ACC112 (cell line): ENCODE results near the gene MCTS1.
"Not testable (repeated sequence)": the region's sequence is repeated elsewhere in the genome, so short reads cannot be mapped to it uniquely, and the experiment has no call there.

Experiments used
- H2AFZ ChIP-seq: fragments of 200-600 bp; sonication (generic); one replicate; pipeline ENCODE4 v1.6.0; 2017; ENCODE audit warnings: antibody characterized with exemption, low read length; ENCODE audit not compliant: unreplicated experiment
- H3K27ac ChIP-seq: fragments of 200-600 bp; sonication (generic); 2 replicates; pipeline ENCODE4 v1.5.1; 2014; ENCODE audit warnings: low read depth, mild to moderate bottlenecking, antibody characterized with exemption, low read length, moderate library complexity
- H3K27me3 ChIP-seq: fragments of 200-600 bp; sonication (generic); 2 replicates; pipeline ENCODE4 v1.6.1; 2014; ENCODE audit warnings: mild to moderate bottlenecking, antibody characterized with exemption, low read length, moderate library complexity, mixed read lengths; ENCODE audit not compliant: insufficient read depth
- H3K36me3 ChIP-seq: fragments of 200-600 bp; sonication (generic); 2 replicates; pipeline ENCODE4 v1.6.1; 2016; ENCODE audit warnings: mild to moderate bottlenecking, antibody characterized with exemption, low read length, moderate library complexity, mixed read lengths; ENCODE audit not compliant: insufficient read depth
- H3K4me1 ChIP-seq: fragments of 200-600 bp; sonication (generic); one replicate; pipeline ENCODE4 v1.6.1; 2016; ENCODE audit warnings: low read length, mixed read lengths; ENCODE audit not compliant: insufficient read depth, unreplicated experiment, control insufficient read depth
- H3K4me3 ChIP-seq: fragments of 200-600 bp; sonication (generic); 2 replicates; pipeline ENCODE4 v1.5.1; 2014; ENCODE audit warnings: mild to moderate bottlenecking, low read depth, low read length
- H3K79me2 ChIP-seq: fragments of 200-600 bp; sonication (generic); one replicate; pipeline ENCODE4 v1.6.0; 2016; ENCODE audit warnings: low read length; ENCODE audit not compliant: control insufficient read depth, unreplicated experiment, insufficient read depth

Gene MCTS1

DNA sequence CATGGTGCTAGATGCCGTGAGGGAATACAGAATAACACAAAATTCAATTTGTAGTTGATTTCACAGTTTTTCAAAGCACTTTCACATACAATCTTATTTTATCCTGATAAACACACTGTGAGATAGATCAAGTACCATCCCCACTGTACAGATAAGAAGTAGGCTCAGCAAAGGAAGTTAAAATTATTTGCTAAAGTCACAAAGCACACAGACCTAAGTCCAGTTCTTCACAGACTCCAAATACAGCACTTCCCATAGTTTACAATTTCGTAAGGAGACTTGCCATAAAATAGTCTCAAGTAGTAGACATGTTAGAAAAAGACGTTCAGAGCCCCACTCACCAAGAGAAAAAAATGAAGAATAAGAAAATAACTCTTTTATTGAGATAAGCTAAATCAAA lies 35.3 kb upstream of the MCTS1 start:
- Histone ChIP-seq H3K27me3 (no peaks in the 10 kb centered on the region), H3K27ac (no peak overlapping the region), H3K4me3 (no peak overlapping the region)

DNA sequence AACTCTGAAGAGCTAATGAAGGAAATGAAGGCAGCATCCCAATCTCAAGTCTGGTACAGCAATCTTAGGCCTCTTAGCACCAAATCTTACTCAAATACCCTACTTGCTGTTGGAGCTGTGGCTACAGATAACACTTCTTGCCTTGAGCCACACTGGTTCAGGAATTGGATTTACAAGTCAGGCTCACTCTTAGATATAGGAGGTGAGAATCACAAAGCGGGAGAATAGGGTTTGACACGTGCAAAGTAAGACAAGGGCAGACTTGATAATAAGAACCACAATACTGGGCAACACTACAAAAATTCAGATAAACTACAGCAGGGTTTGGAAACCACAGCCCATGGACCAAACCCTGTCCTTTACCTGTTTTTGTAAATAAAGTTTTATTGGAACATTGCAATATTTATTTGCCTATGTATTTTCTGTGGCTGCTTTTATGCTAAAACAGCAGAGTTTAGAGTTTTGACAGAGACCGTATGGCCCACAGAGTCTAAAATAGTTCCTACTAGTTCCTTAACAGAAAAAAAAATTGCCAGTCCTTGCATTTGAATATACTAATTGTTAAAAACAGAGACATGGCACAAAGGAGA lies 33.8 kb upstream of the MCTS1 start:
- H2AFZ ChIP-seq, result no peak overlapping the region
- no peak overlapping the region for H3K4me3 ChIP-seq
- H3K79me2 ChIP-seq, result no peaks in the 10 kb centered on the region
- H3K27me3 ChIP-seq, result no peaks in the 10 kb centered on the region
- no peak overlapping the region for H3K27ac ChIP-seq
- H3K36me3 ChIP-seq, result no peaks in the 10 kb centered on the region
- H3K4me1 ChIP-seq, result no peaks in the 10 kb centered on the region

More for the DNA sequence above, 35.3 kb upstream of the MCTS1 start:
- Histone ChIP-seq H2AFZ (no peak overlapping the region), H3K79me2 (no peaks in the 10 kb centered on the region), H3K4me1 (no peaks in the 10 kb centered on the region), H3K36me3 (no peaks in the 10 kb centered on the region)

DNA sequence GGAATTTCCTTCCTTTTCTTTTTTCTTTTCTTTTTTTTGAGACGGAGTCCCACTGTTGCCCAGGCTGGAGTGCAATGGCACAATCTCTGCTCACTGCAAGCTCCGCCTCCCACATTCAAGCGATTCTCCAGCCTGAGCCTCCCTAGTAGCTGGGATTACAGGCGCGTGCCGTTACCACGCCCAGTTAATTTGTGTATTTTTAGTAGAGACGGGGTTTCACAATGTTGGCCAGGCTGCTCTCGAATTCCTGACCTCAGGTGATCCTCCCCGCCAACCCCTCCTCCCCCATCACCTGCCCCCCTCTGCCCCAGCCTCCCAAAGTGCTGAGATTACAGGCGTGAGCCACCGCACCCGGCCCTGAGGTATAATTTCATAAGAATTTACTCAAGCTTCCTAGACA lies 30.1 kb upstream of the MCTS1 start:
- not testable (repeated sequence) for H3K27me3 ChIP-seq, H3K4me3 ChIP-seq, H3K36me3 ChIP-seq, H3K27ac ChIP-seq, H3K79me2 ChIP-seq, H3K4me1 ChIP-seq, H2AFZ ChIP-seq

DNA sequence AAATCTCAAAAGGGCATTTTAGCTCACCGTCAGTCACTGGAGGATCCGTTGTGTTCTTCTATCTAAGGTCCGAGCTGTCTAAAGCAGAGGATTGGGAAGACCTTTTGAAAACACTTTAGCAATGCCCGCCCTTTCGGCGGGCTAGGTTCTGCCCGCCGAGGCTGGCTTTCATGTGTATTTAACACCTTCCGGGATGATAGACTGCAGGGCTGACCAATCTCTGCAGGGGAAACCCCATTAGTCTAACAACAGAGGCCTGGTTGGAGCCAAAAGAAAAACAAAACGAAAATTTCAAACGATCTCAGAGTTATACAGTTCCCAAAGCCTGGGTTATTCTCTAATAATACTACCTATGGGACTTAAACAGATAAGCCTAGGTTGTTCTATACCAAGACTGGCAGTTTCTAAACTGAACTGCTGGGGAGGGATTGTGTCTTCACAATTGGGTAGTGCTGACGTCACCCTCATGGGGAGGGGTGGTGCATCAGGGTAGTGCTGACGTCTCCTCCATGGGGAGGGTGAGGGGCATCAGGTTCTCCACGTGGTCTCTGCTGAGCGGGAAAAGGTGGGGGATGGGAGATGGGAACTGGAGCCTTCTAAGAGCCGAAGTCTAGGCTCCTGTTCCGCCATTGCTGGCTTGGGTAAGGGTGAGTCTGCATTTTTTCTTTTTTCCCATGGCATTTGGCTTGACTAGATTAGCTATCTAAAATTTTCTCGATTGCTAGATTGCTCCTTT lies 28.4 kb upstream of the MCTS1 start:
- Histone ChIP-seq H3K79me2 (no peaks in the 10 kb centered on the region), H3K27ac (no peak overlapping the region), H3K4me3 (no peak overlapping the region), H3K4me1 (no peaks in the 10 kb centered on the region), H3K36me3 (no peaks in the 10 kb centered on the region), H2AFZ (no peak overlapping the region), H3K27me3 (no peaks in the 10 kb centered on the region)

DNA sequence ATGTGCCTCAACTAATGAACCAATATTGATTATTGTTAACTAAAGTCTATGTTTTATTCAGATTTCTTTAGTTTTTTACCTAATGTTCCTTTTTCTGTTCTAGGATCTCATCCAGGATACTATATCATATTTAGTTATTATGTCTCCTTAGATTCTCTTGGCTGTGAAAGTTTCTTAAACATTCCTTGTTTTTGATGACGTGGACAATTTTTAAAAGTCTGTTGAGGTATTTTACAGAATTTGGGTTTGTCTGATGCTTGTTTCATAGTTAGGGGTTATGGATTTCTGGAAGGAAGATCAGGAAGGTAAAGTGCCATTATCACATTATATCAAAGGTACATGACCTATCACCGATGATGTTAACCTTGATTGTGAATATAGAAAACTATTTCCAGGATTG lies 18.2 kb upstream of the MCTS1 start:
- H3K79me2 ChIP-seq, result no peaks in the 10 kb centered on the region
- no peaks in the 10 kb centered on the region for H3K27me3 ChIP-seq
- H3K36me3 ChIP-seq, result no peaks in the 10 kb centered on the region
- no peak overlapping the region for H3K27ac ChIP-seq
- no peak overlapping the region for H2AFZ ChIP-seq
- no peaks in the 10 kb centered on the region for H3K4me1 ChIP-seq
- H3K4me3 ChIP-seq, result no peak overlapping the region

DNA sequence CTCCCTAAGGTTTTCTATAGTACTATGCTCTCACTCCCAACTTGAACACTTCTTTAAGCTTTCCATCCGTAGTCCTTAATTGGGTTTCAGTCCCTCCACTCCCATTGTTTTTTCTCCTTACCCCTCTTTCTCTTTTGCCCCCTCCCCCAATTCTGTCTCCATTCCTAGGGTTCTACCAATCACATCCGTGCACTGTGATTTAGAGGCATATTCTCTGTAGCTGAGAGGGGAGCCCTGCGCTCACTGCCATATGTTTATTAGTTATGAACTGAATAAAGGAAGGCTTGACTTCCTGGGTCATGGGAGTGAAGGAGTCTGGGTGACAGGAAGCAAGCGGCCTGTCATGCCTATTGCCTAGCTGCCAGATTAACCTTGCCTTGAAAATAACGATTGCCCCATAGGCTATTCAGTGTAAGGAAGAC lies 471 bp downstream of the MCTS1 start:
- Histone ChIP-seq H3K36me3 (no peaks in the 10 kb centered on the region; the same call in 1 of the 2 replicates), H3K27ac (peak overlapping the region; percentile 96), H3K79me2 (peaks cover 25% of the 10 kb centered on the region), H3K27me3 (no peaks in the 10 kb centered on the region), H3K4me3 (peak overlapping the region; percentile 96), H2AFZ (peak overlapping the region; percentile 50), H3K4me1 (peaks cover 5% of the 10 kb centered on the region)

DNA sequence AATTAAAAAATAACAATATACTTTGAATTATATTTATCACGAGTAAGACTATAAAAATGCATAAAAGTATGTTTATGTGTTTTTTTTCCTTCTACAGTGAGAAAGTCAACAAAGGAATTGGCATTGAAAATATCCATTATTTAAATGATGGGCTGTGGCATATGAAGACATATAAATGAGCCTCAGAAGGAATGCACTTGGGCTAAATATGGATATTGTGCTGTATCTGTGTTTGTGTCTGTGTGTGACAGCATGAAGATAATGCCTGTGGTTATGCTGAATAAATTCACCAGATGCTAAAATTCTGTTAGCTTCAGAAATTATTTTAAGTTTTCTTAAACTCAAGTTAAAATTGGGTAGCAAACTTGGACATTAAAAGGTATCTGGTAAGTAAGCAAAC lies 8.2 kb downstream of the MCTS1 start:
- Histone ChIP-seq H3K27ac (no peak overlapping the region), H3K79me2 (no peaks in the 10 kb centered on the region), H3K27me3 (no peaks in the 10 kb centered on the region), H3K4me1 (peaks cover 9% of the 10 kb centered on the region), H3K4me3 (no peak overlapping the region), H2AFZ (no peak overlapping the region), H3K36me3 (peaks cover 11% of the 10 kb centered on the region)

DNA sequence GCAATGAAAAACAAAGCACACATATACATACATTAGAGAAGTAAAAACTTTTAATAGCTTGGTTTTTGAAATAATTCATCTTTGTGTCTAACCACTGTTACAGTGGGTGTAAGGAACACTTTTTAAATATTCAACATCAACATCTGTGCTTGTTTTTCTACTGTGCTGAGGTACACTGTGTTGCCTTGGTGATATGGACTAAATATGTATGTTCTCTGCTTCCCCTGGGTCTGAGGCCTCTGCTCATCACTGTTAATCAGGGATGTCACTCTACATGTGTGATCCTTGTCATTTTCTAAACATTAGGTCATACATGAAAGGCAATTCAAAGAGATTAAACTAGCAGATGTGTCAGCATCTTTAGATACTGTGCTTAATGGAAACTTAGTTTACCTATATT lies 10.9 kb downstream of the MCTS1 start:
- H3K27ac ChIP-seq, result peak overlapping the region; percentile 61
- H2AFZ ChIP-seq, result no peak overlapping the region
- peaks cover 11% of the 10 kb centered on the region for H3K36me3 ChIP-seq
- peaks cover 9% of the 10 kb centered on the region for H3K4me1 ChIP-seq
- H3K79me2 ChIP-seq, result no peaks in the 10 kb centered on the region
- no peak overlapping the region for H3K4me3 ChIP-seq
- no peaks in the 10 kb centered on the region for H3K27me3 ChIP-seq

DNA sequence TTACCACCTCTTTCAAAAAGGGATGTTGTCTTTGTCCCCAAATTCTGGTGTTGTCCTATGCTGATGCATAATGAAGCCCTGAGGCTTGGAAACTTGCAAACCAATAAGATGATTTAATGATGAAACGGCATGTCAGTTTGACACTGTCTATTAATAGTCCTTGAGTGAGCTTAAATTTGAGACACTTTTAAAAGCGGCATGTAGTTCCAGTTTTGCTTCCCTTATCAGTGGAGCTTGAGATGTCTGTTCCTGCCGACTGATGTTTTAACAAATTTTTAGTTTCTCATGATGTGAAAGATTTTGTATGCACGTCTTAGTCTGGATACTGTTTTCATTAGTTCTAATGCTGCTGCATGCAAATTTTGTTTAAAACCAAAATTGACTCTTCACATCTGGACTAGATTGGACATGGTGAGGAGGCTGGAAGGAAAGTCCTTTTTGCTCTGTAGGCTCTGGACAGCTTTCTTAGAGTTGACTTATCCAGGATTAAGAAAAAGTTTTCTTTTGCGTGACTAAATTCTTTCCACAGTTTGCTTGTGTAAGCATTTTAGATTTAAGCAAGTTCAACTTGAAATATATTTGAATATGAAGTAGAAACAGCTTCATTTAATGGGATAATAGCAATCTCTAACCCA lies 14.2 kb downstream of the MCTS1 start:
- Histone ChIP-seq H3K27me3 (no peaks in the 10 kb centered on the region), H3K4me1 (peaks cover 9% of the 10 kb centered on the region), H3K79me2 (no peaks in the 10 kb centered on the region), H3K4me3 (no peak overlapping the region), H3K36me3 (peaks cover 4% of the 10 kb centered on the region), H3K27ac (no peak overlapping the region), H2AFZ (no peak overlapping the region)

DNA sequence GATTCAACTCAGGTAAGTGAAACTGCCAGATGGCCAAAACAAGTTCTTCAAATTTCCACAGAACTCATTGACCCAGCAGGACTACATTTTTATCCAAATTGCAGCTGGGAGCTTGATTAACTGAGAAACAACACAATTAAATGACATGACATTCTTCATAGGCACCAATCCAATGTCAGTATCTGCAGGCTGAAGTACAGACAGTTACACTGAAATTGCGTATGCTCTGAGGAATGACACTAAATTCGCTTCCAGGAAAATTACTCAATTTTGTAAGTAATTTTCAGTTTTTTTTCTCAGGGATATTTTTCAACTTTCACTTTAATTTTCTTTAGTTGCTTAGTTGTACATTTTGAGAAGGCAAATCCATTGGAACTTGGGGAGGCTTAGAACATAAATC lies 21.5 kb downstream of the MCTS1 start:
- peak overlapping the region; percentile 50 for H3K4me3 ChIP-seq
- no peak overlapping the region for H2AFZ ChIP-seq
- H3K79me2 ChIP-seq, result peaks cover 26% of the 10 kb centered on the region
- H3K27me3 ChIP-seq, result no peaks in the 10 kb centered on the region
- no peaks in the 10 kb centered on the region for H3K36me3 ChIP-seq
- peaks cover 10% of the 10 kb centered on the region for H3K4me1 ChIP-seq
- peak overlapping the region; percentile 60 for H3K27ac ChIP-seq
